K562 (cell line): Measurements from ENCODE around the gene PAQR6. TPM values are rescaled to one million over a fixed set of nuclear protein-coding genes. Genes with fewer than 3 reads are reported as not detected.

Experiments used
- ARHGAP35 ChIP-seq: fragments of 450-650 bp; IDR thresholded peaks from 2 replicates; pipeline ENCODE4 v1.6.1; 2018; ENCODE audit not compliant: partially characterized antibody
- BRF1 ChIP-seq: IDR thresholded peaks from 3 replicates; pipeline ENCODE4 v1.6.1; 2011; ENCODE audit warnings: borderline replicate concordance, mild to moderate bottlenecking; ENCODE audit not compliant: insufficient read length; ENCODE audit errors: extremely low read depth
- CXXC5 ChIP-seq: fragments of 250-450 bp; sonication (Bioruptor Pico); IDR thresholded peaks from 2 replicates; pipeline ENCODE4 v1.8.0; 2022; ENCODE audit warnings: inconsistent platforms, mild to moderate bottlenecking, moderate library complexity
- ERF ChIP-seq: fragments of 450-650 bp; formaldehyde crosslinking; IDR thresholded peaks from 2 replicates; pipeline ENCODE4 v1.4.0; 2020; ENCODE audit warnings: mild to moderate bottlenecking, mixed read lengths
- FOXM1 ChIP-seq, 2 experiments: fragments of 450-650 bp in 1 of 2; sonication (generic) in 1 of 2; formaldehyde crosslinking in 1 of 2; IDR thresholded peaks; 2 replicates each; pipeline versions ENCODE4 v1.6.1 to v1.9.0; 2017 to 2022; ENCODE audit warnings: low read depth in 2 of 2, mild to moderate bottlenecking in 2 of 2, missing genetic modification reagents in 1 of 2, moderate library complexity in 1 of 2
- HOXB6 ChIP-seq: fragments of 250-450 bp; sonication (Bioruptor Pico); IDR thresholded peaks from 2 replicates; pipeline ENCODE4 v1.5.1; 2022; ENCODE audit warnings: mild to moderate bottlenecking, borderline replicate concordance
- KLF10 ChIP-seq: fragments of 250-450 bp; sonication (Bioruptor Pico); IDR thresholded peaks from 2 replicates; pipeline ENCODE4 v1.6.1; 2021; ENCODE audit warnings: matching md5 sums
- NBN ChIP-seq: fragments of 450-650 bp; IDR thresholded peaks from 2 replicates; pipeline ENCODE4 v1.6.1; 2016; ENCODE audit warnings: low read depth, mild to moderate bottlenecking
- NR3C1 ChIP-seq: sonication (generic); formaldehyde crosslinking; IDR thresholded peaks from 2 replicates; pipeline ENCODE4 v1.8.1; 2022; ENCODE audit warnings: missing genetic modification reagents
- RBM14 ChIP-seq: fragments of 200-400 bp; formaldehyde crosslinking; IDR thresholded peaks from 2 replicates; pipeline ENCODE4 v1.6.1; 2018; ENCODE audit warnings: low read depth, mild to moderate bottlenecking, low read length, moderate library complexity, borderline replicate concordance; ENCODE audit not compliant: insufficient read depth
- RNF2 ChIP-seq: sonication (generic); IDR thresholded peaks from 2 replicates; pipeline ENCODE4 v1.6.1; 2016
- SETDB1 ChIP-seq: IDR thresholded peaks from one replicate; pipeline ENCODE4 v1.6.1; 2012; ENCODE audit warnings: low read length, control low read depth, inconsistent platforms
- SMARCA5 ChIP-seq: fragments of 450-650 bp; IDR thresholded peaks from 2 replicates; pipeline ENCODE4 v1.6.1; 2016
- SRSF1 ChIP-seq: fragments of 200-400 bp; formaldehyde crosslinking; IDR thresholded peaks from 2 replicates; pipeline ENCODE4 v1.6.1; 2017; ENCODE audit warnings: mild to moderate bottlenecking, low read depth, low read length, moderate library complexity
- TAF1 ChIP-seq: IDR thresholded peaks from 2 replicates; pipeline ENCODE4 v1.6.1; 2011; ENCODE audit warnings: mild to moderate bottlenecking, low read length, moderate library complexity; ENCODE audit not compliant: insufficient read depth, control insufficient read depth, severe bottlenecking; ENCODE audit errors: extremely low read depth
- TEAD4 ChIP-seq, 2 experiments: sonication (generic) in 1 of 2; formaldehyde crosslinking in 1 of 2; IDR thresholded peaks; 2 replicates each; pipeline versions ENCODE4 v1.6.1 to v1.8.0; 2012 to 2022; ENCODE audit warnings: borderline replicate concordance in 1 of 2, inconsistent platforms in 1 of 2, low read length in 1 of 2, mild to moderate bottlenecking in 1 of 2, missing genetic modification reagents in 1 of 2
- ZNF311 ChIP-seq: fragments of 250-450 bp; sonication (Bioruptor Pico); IDR thresholded peaks from 2 replicates; pipeline ENCODE4 v1.4.0; 2020; ENCODE audit warnings: mild to moderate bottlenecking, moderate library complexity
- ZNF316 ChIP-seq: fragments of 450-650 bp; IDR thresholded peaks from 2 replicates; pipeline ENCODE4 v1.6.1; 2016
- polyA plus RNA-seq, 8 experiments: library from polyadenylated mRNA; depleted of rRNA in 4 of 8; stranded (reverse) in 5 of 8; unstranded in 3 of 8; fragments of >200 nt; fragmentation: Nextera tagmentation in 2 of 8; fragmentation: Illumina TruSeq in 1 of 8; extraction: Ambion mirVana in 2 of 8; extraction: Trizol in 1 of 8; gene quantifications; 2 replicates each; pipeline versions ENCODE4 v1.2.1 to v1.2.3, GENCODE V29; 2011 to 2014; ENCODE audit warnings: inconsistent platforms in 1 of 8, missing spikeins in 1 of 8
- total RNA-seq, 7 experiments: library from RNA; depleted of rRNA in 6 of 7; stranded (reverse); fragments of >200 nt in 6 of 7; fragmentation: Illumina TruSeq in 2 of 7; extraction: Trizol in 2 of 7; gene quantifications; 2 replicates each; pipeline versions ENCODE4 v1.2.1 to v1.2.3, GENCODE V29; 2011 to 2021; ENCODE audit warnings: low replicate concordance in 1 of 7
- TF ChIP-seq, protein P1 (sequence below): sonication (generic); formaldehyde crosslinking; IDR thresholded peaks from 2 replicates; pipeline ENCODE4 v1.8.1; 2022; ENCODE audit warnings: missing genetic modification reagents
- TF ChIP-seq, protein P2 (sequence below), 2 experiments: fragments of 450-650 bp in 1 of 2; sonication (generic) in 1 of 2; formaldehyde crosslinking in 1 of 2; IDR thresholded peaks in 1 of 2; conservative IDR thresholded peaks in 1 of 2; 2 replicates each; pipeline versions ENCODE4 v1.6.1 to v1.8.1; 2016 to 2023; ENCODE audit warnings: mild to moderate bottlenecking in 2 of 2, moderate library complexity in 2 of 2, inconsistent platforms in 1 of 2, missing genetic modification reagents in 1 of 2
- TF ChIP-seq, protein P3 (sequence below): fragments of 250-450 bp; sonication (Bioruptor Pico); IDR thresholded peaks from 2 replicates; pipeline ENCODE4 v1.5.0; 2021; ENCODE audit warnings: mild to moderate bottlenecking, moderate library complexity

PAQR6 gene
- total and polyA plus RNA-seq, 9 of the 15 experiments (the other 6 are each of a cell fraction or from before 2014, with no cell fraction given) = 0.07 to 1.8 (median 0.62) TPM

DNA sequence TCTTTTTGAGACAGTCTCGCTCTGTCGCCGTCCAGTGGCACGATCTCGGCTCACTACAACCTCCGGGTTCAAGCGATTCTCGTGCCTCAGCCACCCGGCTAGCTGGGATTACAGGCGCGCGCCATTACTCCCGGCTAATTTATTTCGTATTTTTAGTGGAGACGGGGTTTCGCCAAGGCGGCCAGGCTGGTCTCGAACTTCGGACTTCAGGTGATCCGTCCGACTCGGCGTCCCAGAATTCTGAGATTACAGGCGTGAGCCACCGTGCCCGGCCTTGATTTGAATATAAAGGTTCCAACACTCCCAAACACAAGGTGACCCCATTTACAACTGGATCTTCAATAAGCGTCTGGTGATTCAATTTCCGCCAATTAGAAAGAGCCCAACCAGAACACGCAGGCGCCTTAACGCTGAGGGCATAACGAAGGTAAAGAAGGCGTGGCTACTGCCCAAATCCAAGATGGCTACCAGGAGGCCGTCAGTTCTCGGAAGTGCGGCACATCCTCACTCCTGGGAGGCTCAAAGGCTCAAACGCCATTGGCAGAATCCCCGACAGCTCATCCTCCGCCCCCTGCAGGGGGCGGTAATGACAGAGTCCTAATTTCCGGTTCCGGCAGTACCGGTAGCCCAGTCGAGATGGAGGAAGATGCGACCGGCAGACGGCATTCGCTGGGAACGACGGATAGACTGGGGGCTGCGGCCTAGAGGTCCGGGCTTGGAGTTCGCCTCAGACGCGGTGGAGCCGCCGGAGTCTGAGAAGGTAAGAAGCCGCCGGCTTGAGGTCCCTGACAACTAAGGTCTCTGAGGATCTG, 54.2 kb downstream of the PAQR6 start, which contains the start of gene SLC25A44 (continued):
- TF ChIP-seq SETDB1 = no peak
- no peak for TF ChIP-seq ZNF316
- TF ChIP-seq BRF1 = no peak
- no peak for TF ChIP-seq ZNF311 (CRISPR knock-in tag)
- no peak for TF ChIP-seq ARHGAP35
- TF ChIP-seq, protein P1, sequence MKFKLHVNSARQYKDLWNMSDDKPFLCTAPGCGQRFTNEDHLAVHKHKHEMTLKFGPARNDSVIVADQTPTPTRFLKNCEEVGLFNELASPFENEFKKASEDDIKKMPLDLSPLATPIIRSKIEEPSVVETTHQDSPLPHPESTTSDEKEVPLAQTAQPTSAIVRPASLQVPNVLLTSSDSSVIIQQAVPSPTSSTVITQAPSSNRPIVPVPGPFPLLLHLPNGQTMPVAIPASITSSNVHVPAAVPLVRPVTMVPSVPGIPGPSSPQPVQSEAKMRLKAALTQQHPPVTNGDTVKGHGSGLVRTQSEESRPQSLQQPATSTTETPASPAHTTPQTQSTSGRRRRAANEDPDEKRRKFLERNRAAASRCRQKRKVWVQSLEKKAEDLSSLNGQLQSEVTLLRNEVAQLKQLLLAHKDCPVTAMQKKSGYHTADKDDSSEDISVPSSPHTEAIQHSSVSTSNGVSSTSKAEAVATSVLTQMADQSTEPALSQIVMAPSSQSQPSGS (CRISPR knock-in tag) = no peak
- no peak for TF ChIP-seq ERF (CRISPR knock-in tag)
- no peak for TF ChIP-seq NR3C1 (CRISPR knock-in tag)
- peak; percentile 88 for TF ChIP-seq FOXM1 (IDR thresholded peaks at IDR 0.05; ENCODE audit: low read depth)
- TF ChIP-seq FOXM1 (CRISPR knock-in tag; IDR thresholded peaks at IDR 0.05; ENCODE audit: low read depth) = no peak; the same call in 1 of the 2 replicates
- no peak for TF ChIP-seq HOXB6 (CRISPR knock-in tag)
- no peak for TF ChIP-seq RNF2
- no peak for TF ChIP-seq SMARCA5
- TF ChIP-seq RBM14 = no peak
- no peak for TF ChIP-seq KLF10 (CRISPR knock-in tag)
- TF ChIP-seq CXXC5 (CRISPR knock-in tag) = peak; percentile 84
- TF ChIP-seq, protein P2, sequence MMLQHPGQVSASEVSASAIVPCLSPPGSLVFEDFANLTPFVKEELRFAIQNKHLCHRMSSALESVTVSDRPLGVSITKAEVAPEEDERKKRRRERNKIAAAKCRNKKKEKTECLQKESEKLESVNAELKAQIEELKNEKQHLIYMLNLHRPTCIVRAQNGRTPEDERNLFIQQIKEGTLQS (IDR thresholded peaks at IDR 0.05) = peak; percentile 38; the same call in 1 of the 2 replicates
- TF ChIP-seq, protein P2 (CRISPR knock-in tag; conservative IDR thresholded peaks at IDR 0.05) = peak; percentile 46; the same call in 1 of the 2 replicates
- TF ChIP-seq SRSF1 = no peak
- TF ChIP-seq NBN = no peak
- TF ChIP-seq TAF1 = peak; percentile 61
- TF ChIP-seq TEAD4 (IDR thresholded peaks at IDR 0.05; ENCODE audit: low read length) = no peak; the same call in 1 of the 2 replicates
- no peak for TF ChIP-seq TEAD4 (CRISPR knock-in tag; IDR thresholded peaks at IDR 0.05; ENCODE audit: borderline replicate concordance)
- TF ChIP-seq, protein P3, sequence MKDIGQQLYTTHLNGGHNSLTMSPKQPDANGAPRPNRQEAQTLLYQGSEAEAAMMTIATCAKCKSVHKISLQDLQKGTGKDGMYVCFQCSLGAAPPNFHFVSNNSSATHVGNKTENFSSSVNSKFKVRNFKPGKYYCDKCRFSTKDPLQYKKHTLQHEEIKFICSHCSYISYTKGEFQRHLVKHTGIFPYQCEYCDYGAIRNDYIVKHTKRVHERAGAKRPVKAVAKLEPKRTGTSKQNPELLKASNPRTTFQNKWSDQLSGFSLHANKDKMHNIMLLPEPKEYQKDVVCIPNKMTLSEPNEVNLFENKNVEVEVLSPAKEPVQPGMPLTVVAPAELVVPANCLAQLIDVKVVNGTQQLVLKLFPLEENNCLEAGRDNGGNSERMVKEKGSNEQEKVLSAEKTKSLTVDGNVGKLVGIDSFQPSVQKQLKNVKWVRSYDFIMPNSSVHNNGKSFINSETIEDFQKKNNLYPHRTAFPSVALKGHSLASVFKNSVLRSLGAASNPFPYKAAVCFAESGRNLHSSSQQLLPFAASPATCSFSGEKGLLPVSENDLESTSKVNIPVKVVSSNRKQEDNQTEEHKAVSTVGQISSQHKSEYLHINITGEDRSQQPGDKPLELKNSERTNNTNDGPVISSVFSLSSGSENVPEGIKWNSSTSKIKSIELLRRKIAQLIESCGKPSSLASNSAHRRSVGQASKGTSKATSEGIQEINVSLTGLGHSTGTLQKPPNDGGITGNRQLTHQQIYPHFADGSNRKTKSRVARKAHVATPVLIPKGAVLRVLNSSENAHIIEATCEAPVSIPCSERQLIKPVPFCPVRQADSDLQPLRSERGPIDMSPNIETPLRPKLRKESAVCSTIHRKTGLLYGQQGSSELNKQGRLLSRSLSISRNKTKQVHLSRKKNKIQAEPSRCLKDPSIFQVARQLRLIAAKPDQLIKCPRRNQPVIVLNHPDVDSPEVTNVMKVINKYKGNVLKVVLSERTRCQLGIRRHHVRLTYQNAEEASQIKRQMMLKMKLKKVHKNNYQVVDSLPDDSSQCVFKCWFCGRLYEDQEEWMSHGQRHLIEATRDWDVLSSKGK = no peak
